Measurements from ENCODE around the gene SLC6A1.

DNA sequence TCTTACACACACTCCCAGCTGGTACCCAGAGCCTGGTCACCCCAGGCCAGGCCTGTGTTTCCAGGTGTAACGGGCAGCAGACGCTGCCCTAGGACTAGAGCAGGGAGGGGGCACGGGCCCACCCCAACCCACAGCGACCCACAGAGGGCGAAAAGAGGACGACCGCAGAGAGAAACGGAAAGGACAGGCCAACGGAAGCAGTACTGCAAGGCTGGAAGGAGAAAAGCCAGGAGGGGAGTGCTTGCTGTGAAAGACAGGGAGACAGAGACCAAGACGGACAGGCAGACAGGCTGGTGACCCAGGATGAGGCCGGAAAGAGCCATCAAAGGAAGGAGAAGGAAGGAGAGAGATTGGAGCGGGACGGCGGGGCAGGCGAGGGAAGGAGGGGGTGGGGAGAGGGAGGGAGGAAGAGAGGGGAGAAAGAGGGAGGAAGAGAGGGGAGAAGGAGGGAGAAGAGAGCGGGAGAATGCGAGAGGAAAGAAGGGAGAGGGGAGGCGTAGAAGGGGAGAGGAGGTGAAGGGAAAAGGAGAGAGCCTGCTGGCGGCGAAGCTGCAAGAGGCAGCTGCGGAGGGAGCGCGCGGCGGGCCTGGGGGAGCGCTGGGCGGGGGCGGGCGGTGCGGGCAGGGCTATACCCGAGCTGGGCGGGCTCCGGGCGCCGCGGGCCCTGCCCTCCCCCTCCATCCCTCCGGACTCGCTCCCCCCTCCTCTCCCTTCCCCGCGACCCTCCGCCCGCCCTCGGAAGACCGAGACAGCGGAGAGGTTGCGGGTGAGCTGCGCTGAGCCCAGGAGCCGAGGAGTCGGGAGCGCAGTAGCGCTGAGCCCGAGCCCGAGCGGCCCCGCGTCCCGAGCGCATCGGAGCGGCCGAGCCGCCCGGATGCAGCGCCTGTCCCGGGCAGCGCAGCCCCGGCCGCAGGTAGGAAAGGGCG is at the start of gene SLC6A1:
- TF ChIP-seq CTCF (IDR thresholded peaks at IDR 0.05; ENCODE audit: low read depth, low read length): no peak
- TF ChIP-seq EZH2phosphoT487 (IDR thresholded peaks at IDR 0.05; ENCODE audit: low read depth): no peak

Measured in OCI-LY3 (cell line).